Neural progenitor cell (in vitro differentiated cells): ENCODE measurements around the gene KRT72.

Source experiments
- EZH2 ChIP-seq: fragments of 200-600 bp; sonication (generic); IDR thresholded peaks from 2 replicates; pipeline ENCODE4 v1.6.1; 2017; ENCODE audit warnings: antibody characterized with exemption, mild to moderate bottlenecking, moderate library complexity
- TF ChIP-seq, protein P1 (sequence below): fragments of 200-600 bp; sonication (generic); IDR thresholded peaks from 2 replicates; pipeline ENCODE4 v1.5.1; 2017; ENCODE audit warnings: antibody characterized with exemption, mild to moderate bottlenecking

DNA sequence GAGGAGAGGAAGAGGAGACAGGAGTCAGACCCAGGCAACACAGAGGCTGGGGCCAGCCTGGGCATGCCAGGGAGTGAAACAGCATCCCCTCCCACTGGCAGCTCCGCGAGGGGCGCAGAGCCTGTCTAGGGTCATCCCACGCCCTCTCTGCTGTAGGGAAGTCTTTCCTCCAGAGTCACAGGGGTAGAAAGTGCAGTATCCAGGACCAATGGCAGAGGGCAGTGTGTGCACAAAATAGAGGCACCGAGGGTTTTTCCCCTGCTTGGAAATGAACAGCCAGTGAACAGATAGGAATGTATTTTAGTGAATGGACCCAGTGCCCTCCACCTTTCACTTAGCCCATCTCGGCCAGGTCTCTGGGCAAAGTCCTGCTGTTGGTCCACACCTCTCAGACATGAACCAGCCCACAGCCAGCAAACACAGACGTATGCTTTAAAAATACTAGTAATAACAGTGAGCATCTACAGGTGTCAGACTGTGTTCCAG lies 18.2 kb downstream of the KRT72 start:
- TF ChIP-seq, protein P1, sequence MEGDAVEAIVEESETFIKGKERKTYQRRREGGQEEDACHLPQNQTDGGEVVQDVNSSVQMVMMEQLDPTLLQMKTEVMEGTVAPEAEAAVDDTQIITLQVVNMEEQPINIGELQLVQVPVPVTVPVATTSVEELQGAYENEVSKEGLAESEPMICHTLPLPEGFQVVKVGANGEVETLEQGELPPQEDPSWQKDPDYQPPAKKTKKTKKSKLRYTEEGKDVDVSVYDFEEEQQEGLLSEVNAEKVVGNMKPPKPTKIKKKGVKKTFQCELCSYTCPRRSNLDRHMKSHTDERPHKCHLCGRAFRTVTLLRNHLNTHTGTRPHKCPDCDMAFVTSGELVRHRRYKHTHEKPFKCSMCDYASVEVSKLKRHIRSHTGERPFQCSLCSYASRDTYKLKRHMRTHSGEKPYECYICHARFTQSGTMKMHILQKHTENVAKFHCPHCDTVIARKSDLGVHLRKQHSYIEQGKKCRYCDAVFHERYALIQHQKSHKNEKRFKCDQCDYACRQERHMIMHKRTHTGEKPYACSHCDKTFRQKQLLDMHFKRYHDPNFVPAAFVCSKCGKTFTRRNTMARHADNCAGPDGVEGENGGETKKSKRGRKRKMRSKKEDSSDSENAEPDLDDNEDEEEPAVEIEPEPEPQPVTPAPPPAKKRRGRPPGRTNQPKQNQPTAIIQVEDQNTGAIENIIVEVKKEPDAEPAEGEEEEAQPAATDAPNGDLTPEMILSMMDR: peak; percentile 72
- no peak for TF ChIP-seq EZH2
